Fibroblast of lung (primary cell): Measurements from ENCODE around the gene ANKRD13B.

Experiments
- CTCF ChIP-seq, 2 donors: IDR thresholded peaks in 1 of 2; conservative IDR thresholded peaks in 1 of 2; 1 replicate in 1 of 2; 2 replicates in 1 of 2; pipeline ENCODE4 v1.5.1; 2011 to 2012; ENCODE audit warnings: low read length in 2 of 2, control low read depth in 1 of 2, inconsistent platforms in 1 of 2, low read depth in 1 of 2, mild to moderate bottlenecking in 1 of 2
- EZH2 ChIP-seq: IDR thresholded peaks from 2 replicates; pipeline ENCODE4 v1.5.1; 2012; ENCODE audit warnings: low read length, control low read depth, mild to moderate bottlenecking; ENCODE audit errors: missing control alignments

DNA sequence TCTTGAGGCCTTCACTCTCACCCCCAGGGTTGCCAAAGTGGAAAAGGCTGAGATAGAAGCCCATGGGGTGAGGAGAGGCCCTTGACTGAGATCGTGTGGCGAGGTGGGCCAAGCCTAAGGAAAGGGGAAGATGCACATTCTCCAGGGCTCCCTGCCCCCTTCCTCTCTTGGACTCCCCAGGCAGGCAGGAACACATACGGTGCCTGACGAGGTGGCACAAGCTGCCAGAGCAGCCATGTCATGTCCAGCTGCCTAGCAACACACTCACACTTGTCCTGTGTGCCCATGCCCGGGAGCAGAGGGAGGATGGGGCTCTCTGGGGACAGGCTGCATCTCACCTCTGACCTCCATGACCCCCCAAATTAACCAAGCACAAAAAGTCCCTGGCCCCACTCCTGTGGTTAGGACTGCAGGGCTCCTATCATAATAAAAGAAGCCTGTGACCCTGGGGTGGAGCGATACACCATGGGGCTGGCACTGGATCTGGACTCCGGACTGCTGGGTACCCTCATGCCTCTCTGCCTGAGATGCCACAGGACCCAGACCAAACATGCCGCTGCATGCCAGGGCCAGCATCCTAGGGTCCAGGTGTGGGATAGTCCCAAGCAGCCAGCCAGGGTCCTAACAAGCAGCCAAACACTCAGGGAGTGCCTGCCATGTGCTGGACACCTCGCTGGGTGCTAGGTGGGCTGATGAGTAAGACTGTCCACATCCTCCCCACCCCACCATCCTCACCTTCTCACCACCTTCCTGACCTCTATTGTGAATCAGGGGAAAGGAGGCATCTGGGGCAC is 6.1 kb upstream of the ANKRD13B start:
- TF ChIP-seq CTCF (conservative IDR thresholded peaks at IDR 0.05 in 1 of 2, IDR thresholded peaks at IDR 0.05 in 1 of 2; ENCODE audit: low read depth in 1 of 2, low read length in 2 of 2) (no peak), EZH2 (no peak)
